Endothelial cell of umbilical vein (primary cell): Measurements from ENCODE around the gene CHPF2.

Source experiments
- EZH2 ChIP-seq: IDR thresholded peaks from 2 replicates; pipeline ENCODE4 v1.6.1; 2012; ENCODE audit warnings: borderline replicate concordance, low read depth, mild to moderate bottlenecking, moderate library complexity, low read length, inconsistent platforms; ENCODE audit not compliant: severe bottlenecking
- FOS ChIP-seq: IDR thresholded peaks from 2 replicates; pipeline ENCODE4 v1.6.1; 2011; ENCODE audit warnings: mild to moderate bottlenecking, low read length, moderate library complexity, borderline replicate concordance; ENCODE audit not compliant: insufficient read depth
- JUN ChIP-seq: IDR thresholded peaks from 2 replicates; pipeline ENCODE4 v1.6.1; 2011; ENCODE audit warnings: borderline replicate concordance, low read depth; ENCODE audit not compliant: insufficient read length, insufficient read depth
- MYC ChIP-seq: IDR thresholded peaks from one replicate; pipeline ENCODE4 v1.6.1; 2011; ENCODE audit warnings: mild to moderate bottlenecking, low read depth, low read length
- POLR2A ChIP-seq: IDR thresholded peaks from 2 replicates; pipeline ENCODE4 v1.6.1; 2012; ENCODE audit warnings: low read depth, mild to moderate bottlenecking, control low read depth, low read length
- TF ChIP-seq, protein P1 (sequence below), 2 donors: IDR thresholded peaks; 1 replicate in 1 of 2; 2 replicates in 1 of 2; pipeline ENCODE4 v1.5.1; 2011; ENCODE audit warnings: low read length in 2 of 2, mild to moderate bottlenecking in 2 of 2, moderate library complexity in 2 of 2, control low read depth in 1 of 2, inconsistent platforms in 1 of 2, low read depth in 1 of 2; ENCODE audit not compliant: insufficient read depth in 1 of 2; ENCODE audit errors: extremely low read depth in 1 of 2
- TF ChIP-seq, protein P2 (sequence below): IDR thresholded peaks from 2 replicates; pipeline ENCODE4 v1.6.1; 2011; ENCODE audit not compliant: insufficient read depth, insufficient read length

DNA sequence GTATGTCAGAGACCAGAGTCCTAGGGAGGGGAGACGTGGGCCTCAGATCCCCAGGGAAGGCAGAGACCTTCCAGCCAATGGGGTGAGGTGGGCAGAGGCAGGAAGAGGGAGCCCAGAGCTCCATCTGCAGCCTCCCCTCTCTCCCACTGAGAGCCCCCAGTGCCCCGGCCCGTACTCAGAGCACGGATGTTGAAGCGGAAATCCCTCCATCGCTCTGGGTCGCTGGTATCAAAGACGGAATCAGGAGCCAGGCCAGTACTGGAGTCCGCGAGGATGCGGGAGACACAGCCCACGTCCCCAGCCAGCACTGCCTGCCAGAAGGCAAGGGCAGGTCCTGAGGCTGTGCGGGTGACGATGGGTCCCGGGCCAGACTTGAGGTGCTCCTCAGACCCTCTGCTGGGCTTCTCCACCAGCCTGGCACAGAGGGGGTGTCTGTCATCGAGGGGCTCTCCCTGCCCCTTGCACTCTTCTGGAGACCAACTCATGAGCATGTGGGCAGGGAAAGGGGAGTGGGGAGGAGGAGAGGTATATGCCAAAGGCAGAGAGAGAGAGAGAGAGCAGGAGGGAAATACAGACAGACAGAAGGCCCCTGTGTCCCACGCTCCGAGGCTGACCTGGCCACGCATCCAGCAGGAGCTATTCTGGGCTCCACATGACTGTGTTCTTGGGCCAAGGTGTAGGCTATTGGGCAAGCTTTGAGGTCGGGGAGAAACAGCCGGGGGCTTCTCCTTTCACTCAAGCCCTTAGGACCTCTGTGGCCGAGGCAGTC is 45.5 kb upstream of the CHPF2 start, which contains the start of gene ASB10:
- TF ChIP-seq, protein P1, sequence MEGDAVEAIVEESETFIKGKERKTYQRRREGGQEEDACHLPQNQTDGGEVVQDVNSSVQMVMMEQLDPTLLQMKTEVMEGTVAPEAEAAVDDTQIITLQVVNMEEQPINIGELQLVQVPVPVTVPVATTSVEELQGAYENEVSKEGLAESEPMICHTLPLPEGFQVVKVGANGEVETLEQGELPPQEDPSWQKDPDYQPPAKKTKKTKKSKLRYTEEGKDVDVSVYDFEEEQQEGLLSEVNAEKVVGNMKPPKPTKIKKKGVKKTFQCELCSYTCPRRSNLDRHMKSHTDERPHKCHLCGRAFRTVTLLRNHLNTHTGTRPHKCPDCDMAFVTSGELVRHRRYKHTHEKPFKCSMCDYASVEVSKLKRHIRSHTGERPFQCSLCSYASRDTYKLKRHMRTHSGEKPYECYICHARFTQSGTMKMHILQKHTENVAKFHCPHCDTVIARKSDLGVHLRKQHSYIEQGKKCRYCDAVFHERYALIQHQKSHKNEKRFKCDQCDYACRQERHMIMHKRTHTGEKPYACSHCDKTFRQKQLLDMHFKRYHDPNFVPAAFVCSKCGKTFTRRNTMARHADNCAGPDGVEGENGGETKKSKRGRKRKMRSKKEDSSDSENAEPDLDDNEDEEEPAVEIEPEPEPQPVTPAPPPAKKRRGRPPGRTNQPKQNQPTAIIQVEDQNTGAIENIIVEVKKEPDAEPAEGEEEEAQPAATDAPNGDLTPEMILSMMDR (IDR thresholded peaks at IDR 0.05; ENCODE audit: extremely low read depth in 1 of 2, insufficient read depth in 1 of 2, low read depth in 1 of 2, low read length in 2 of 2): no peak
- TF ChIP-seq MYC (no peak), EZH2 (no peak), POLR2A (no peak), FOS (no peak), JUN (no peak)
- TF ChIP-seq, protein P2, sequence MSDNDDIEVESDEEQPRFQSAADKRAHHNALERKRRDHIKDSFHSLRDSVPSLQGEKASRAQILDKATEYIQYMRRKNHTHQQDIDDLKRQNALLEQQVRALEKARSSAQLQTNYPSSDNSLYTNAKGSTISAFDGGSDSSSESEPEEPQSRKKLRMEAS: no peak
